Sigmoid colon (tissue), 7 donors: Measurements from ENCODE around the gene ANO2. TPM values are rescaled to one million over a fixed set of nuclear protein-coding genes. Genes with fewer than 3 reads are reported as not detected.

Source experiments
- DNase-seq: peaks from one replicate; pipeline ENCODE4 v3.0.0-alpha.2; 2019
- H3K27ac ChIP-seq, 4 donors: fragments of 200-600 bp; sonication (generic); one replicate each; pipeline ENCODE4 v1.5.1; 2016 to 2019; ENCODE audit warnings: mild to moderate bottlenecking in 1 of 4
- H3K27me3 ChIP-seq, 3 donors: fragments of 200-600 bp; sonication (generic); one replicate each; pipeline ENCODE4 v1.5.1; 2019; ENCODE audit warnings: mild to moderate bottlenecking in 1 of 3
- H3K36me3 ChIP-seq, 4 donors: fragments of 200-600 bp; sonication (generic); one replicate each; pipeline ENCODE4 v1.5.1; 2016 to 2019
- H3K4me1 ChIP-seq, 4 donors: fragments of 200-600 bp; sonication (generic); one replicate each; pipeline ENCODE4 v1.5.1; 2017 to 2019
- H3K4me3 ChIP-seq, 4 donors: fragments of 200-600 bp; sonication (generic); one replicate each; pipeline ENCODE4 v1.5.1; 2017 to 2019; ENCODE audit warnings: mild to moderate bottlenecking in 2 of 4, moderate library complexity in 1 of 4
- H3K9me3 ChIP-seq, 4 donors: fragments of 200-600 bp in 3 of 4; sonication (generic) in 3 of 4; one replicate each; pipeline versions ENCODE4 v1.5.1 to v1.6.1; 2013 to 2019
- CTCF ChIP-seq, 4 experiments: fragments of 450-650 bp in 3 of 4; fragments of 200-600 bp in 1 of 4; IDR thresholded peaks; one replicate each; pipeline ENCODE4 v1.5.1; 2016 to 2019; ENCODE audit warnings: antibody characterized with exemption in 4 of 4, mild to moderate bottlenecking in 3 of 4, moderate library complexity in 2 of 4
- EP300 ChIP-seq, 4 donors: sonication (generic); formaldehyde crosslinking; IDR thresholded peaks; one replicate each; pipeline ENCODE4 v1.6.1; 2017; ENCODE audit warnings: antibody characterized with exemption in 4 of 4
- POLR2A ChIP-seq, 2 donors: fragments of 450-650 bp; IDR thresholded peaks; one replicate each; pipeline ENCODE4 v1.6.1; 2016; ENCODE audit warnings: antibody characterized with exemption in 2 of 2, mild to moderate bottlenecking in 2 of 2, moderate library complexity in 2 of 2
- POLR2AphosphoS5 ChIP-seq, 4 donors: sonication (generic); formaldehyde crosslinking; IDR thresholded peaks; one replicate each; pipeline ENCODE4 v1.6.1; 2017; ENCODE audit warnings: antibody characterized with exemption in 4 of 4
- whole genome bisulfite sequencing, 2 donors: extraction: QIAGEN DNeasy Blood & Tissue Kit; methylation state at CpG; one replicate each; pipeline ENCODE4 v1.1.7; 2013; 5-methylcytosine and 5-hydroxymethylcytosine counted together
- intact Hi-C: fragments of 100-400 bp; cut with DNase I; formaldehyde crosslinking; loops from one replicate; pipeline ENCODE4 v1.15.1; 2023
- polyA plus RNA-seq, 3 donors: library from polyadenylated mRNA; stranded (reverse); fragments of 200-250 nt; gene quantifications; one replicate each; pipeline ENCODE4 v1.2.3, GENCODE V29; 2013
- total RNA-seq, 4 donors: library from RNA; depleted of rRNA; stranded (reverse); fragments of >200 nt; gene quantifications; one replicate each; pipeline ENCODE4 v1.1.0, GENCODE V29; 2016
- donor health status: healthy with polysubstance abuse.
- donor health status: Bipolar disorder and iron deficiency.
- donor health status: healthy.

The ANO2 gene
- total and polyA plus RNA-seq, 7 donors, result 0.46 to 4.3 (median 1.8) TPM; not detected in 1

GRCh38 chr12:5718073-5718472 is 227.0 kb downstream of the ANO2 start:
- DNase-seq, result no peak
- Histone ChIP-seq H3K4me1 (peaks cover 0 to 38% (median 24%) of the 10 kb centered on the region in 4 donors), H3K27ac (no peak overlapping the region), H3K36me3 (no peaks in the 10 kb centered on the region), H3K27me3 (no peaks in the 10 kb centered on the region), H3K4me3 (no peak overlapping the region), H3K9me3 (no peaks in the 10 kb centered on the region)
- intact Hi-C loops, result no loop called here
- WGBS, 2 donors, result 66 to 71% methylated on average over 5 of the region's 5 CpGs
- no peak for TF ChIP-seq POLR2A (IDR thresholded peaks at IDR 0.05)
- TF ChIP-seq POLR2AphosphoS5 (IDR thresholded peaks at IDR 0.05), result no peak
- no peak for TF ChIP-seq EP300 (IDR thresholded peaks at IDR 0.05)
- TF ChIP-seq CTCF (IDR thresholded peaks at IDR 0.05), result no peak

GRCh38 chr12:5716976-5717375 is 228.1 kb downstream of the ANO2 start:
- Histone ChIP-seq H3K36me3 (no peaks in the 10 kb centered on the region), H3K27ac (peak overlapping the region in 1 of 4 donors; percentile 46), H3K27me3 (no peaks in the 10 kb centered on the region), H3K4me1 (peaks cover 0 to 38% (median 24%) of the 10 kb centered on the region in 4 donors), H3K4me3 (no peak overlapping the region), H3K9me3 (no peaks in the 10 kb centered on the region)
- 87 to 88% methylated on average over 3 of the region's 3 CpGs for WGBS, 2 donors
- TF ChIP-seq CTCF (IDR thresholded peaks at IDR 0.05), result no peak
- TF ChIP-seq EP300 (IDR thresholded peaks at IDR 0.05), result no peak
- no peak for TF ChIP-seq POLR2A (IDR thresholded peaks at IDR 0.05)
- peak in 1 of 4 donors; percentile 19 for TF ChIP-seq POLR2AphosphoS5 (IDR thresholded peaks at IDR 0.05)
- no peak for DNase-seq
- intact Hi-C loops, result no loop called here

DNA sequence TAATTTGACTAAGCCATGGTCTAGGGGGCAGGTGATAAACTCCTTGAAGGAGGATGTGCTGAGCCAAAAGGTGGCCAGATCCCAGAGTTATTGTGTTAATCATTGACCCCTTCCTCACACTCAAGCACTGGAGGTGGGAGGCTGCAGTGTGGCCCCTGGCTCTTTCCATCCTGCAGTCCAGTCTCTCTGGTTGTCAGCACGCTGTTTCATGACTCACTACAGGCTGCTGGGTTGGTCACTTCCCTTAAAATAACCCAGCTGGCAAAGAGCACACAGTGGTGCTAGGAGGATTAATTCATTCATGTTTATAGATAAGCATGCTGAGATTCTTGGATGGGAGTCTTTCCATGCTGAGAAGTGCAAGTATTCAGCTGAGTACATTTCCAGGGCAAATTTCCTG is 228.9 kb downstream of the ANO2 start:
- TF ChIP-seq POLR2AphosphoS5 (IDR thresholded peaks at IDR 0.05) (peak in 2 of 4 donors; percentile 9 to 53), EP300 (IDR thresholded peaks at IDR 0.05) (no peak)
- intact Hi-C loops, result no loop called here
- Histone ChIP-seq H3K4me3 (no peak overlapping the region), H3K4me1 (peaks cover 0 to 32% (median 24%) of the 10 kb centered on the region in 4 donors), H3K27ac (peak overlapping the region in 1 of 4 donors; percentile 46), H3K9me3 (no peaks in the 10 kb centered on the region), H3K27me3 (no peaks in the 10 kb centered on the region), H3K36me3 (no peaks in the 10 kb centered on the region)
- no peak for DNase-seq
- 25 to 53% methylated on average over 1 of the region's 1 CpG for WGBS, 2 donors

GRCh38 chr12:5715021-5715420 is 230.0 kb downstream of the ANO2 start:
- WGBS, 2 donors, result 8 to 53% methylated on average over 4 of the region's 4 CpGs
- no peak overlapping the region for H3K27ac ChIP-seq
- H3K36me3 ChIP-seq, result no peaks in the 10 kb centered on the region
- DNase-seq, result no peak
- H3K9me3 ChIP-seq, result no peaks in the 10 kb centered on the region
- intact Hi-C loops, result no loop called here
- H3K4me1 ChIP-seq, result peaks cover 0 to 23% (median 18%) of the 10 kb centered on the region in 4 donors
- H3K27me3 ChIP-seq, result no peaks in the 10 kb centered on the region
- H3K4me3 ChIP-seq, result no peak overlapping the region
- TF ChIP-seq POLR2A (IDR thresholded peaks at IDR 0.05) (no peak), POLR2AphosphoS5 (IDR thresholded peaks at IDR 0.05) (no peak), EP300 (IDR thresholded peaks at IDR 0.05) (no peak), CTCF (IDR thresholded peaks at IDR 0.05) (no peak)

DNA sequence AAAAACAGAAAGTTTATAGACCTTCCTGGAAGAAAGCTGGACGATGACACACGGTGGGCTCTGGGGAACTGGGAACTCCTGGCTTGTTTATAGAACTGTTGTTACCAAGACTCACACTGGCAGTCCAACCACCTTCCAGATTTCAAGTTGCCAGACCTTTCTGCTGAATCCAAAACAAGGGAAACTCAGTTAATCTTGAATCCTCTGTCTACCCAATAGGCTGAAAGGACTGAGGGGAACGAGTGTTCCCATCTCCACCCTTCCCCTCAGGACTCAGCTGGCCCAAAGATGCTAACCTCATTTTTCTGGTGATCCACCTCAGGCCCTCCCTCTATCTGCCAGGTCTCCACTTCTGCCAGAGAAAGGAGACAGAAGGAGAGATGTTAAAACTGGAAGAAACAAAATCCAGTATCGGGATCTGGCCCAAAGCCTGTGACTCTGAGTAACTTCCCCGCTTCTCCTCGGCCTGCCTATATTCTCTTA is 231.4 kb downstream of the ANO2 start:
- Histone ChIP-seq H3K4me1 (peaks cover 0 to 19% (median 17%) of the 10 kb centered on the region in 4 donors), H3K9me3 (no peaks in the 10 kb centered on the region), H3K27ac (no peak overlapping the region), H3K36me3 (no peaks in the 10 kb centered on the region), H3K27me3 (no peaks in the 10 kb centered on the region), H3K4me3 (no peak overlapping the region)
- intact Hi-C loops, result no loop called here
- DNase-seq, result no peak
- 82 to 84% methylated on average over 6 of the region's 6 CpGs for WGBS, 2 donors
- no peak for TF ChIP-seq POLR2AphosphoS5 (IDR thresholded peaks at IDR 0.05)
- TF ChIP-seq EP300 (IDR thresholded peaks at IDR 0.05), result no peak
- TF ChIP-seq POLR2A (IDR thresholded peaks at IDR 0.05), result no peak
- no peak for TF ChIP-seq CTCF (IDR thresholded peaks at IDR 0.05)
